Measurements from ENCODE around the gene BMP2. TPM values are rescaled to one million over a fixed set of nuclear protein-coding genes. Genes with fewer than 3 reads are reported as not detected.

BMP2 gene
- 10 to 100 TPM in 1 of 6 donors, 1 to 10 TPM in 5; 4.0 to 12.6 (median 6.5) TPM for total RNA-seq
- polyA plus RNA-seq = 1 to 10 TPM; 3.1 to 4.3 TPM

- ATAC-seq (peak; percentile 68 to 77 (median 68)), DNase-seq (peak; percentile 43 to 86 (median 67)), FAIRE-seq (no peak)
- 0% methylated on average over 57 to 112 of the region's 112 CpGs for WGBS, 2 donors
- Histone ChIP-seq H3K9me3 (no peaks in the 10 kb centered on the region), H3K4me1 (peaks cover 0 to 15% (median 0%) of the 10 kb centered on the region in 3 donors), H3K27ac (peak within 1 kb of the TSS; percentile 27 to 85 (median 67)), H3K36me3 (no peaks in the 10 kb centered on the region), H3K4me3 (peak within 1 kb of the TSS; percentile 64 to 81 (median 74)), H3K27me3 (no peaks in the 10 kb centered on the region)
- intact Hi-C loops (cut with DNase I) = loop anchor here in 1 of 3 donors (10.0 kb wide), 2 partner anchors 133 to 603 kb away; no protein-coding TSS in a partner anchor
- no peak for TF ChIP-seq CTCF (IDR thresholded peaks at IDR 0.05)
These were observed at the start of gene BMP2 for GRCh38 chr20:6767536-6768227. BMP2 (plus strand) TSS chr20:6767686; CDS start chr20:6770127, 2,441 bp downstream.

GRCh38 chr20:6718662-6719368 lies 48.7 kb upstream of the BMP2 start:
- no peak for TF ChIP-seq CTCF (IDR thresholded peaks at IDR 0.05)

GRCh38 chr20:6719369-6719721 lies 48.1 kb upstream of the BMP2 start:
- H3K9me3 ChIP-seq = no peaks in the 10 kb centered on the region
- no peaks in the 10 kb centered on the region for H3K4me1 ChIP-seq
- WGBS, 2 donors = 79 to 81% methylated on average over 4 of the region's 4 CpGs
- no peak for FAIRE-seq
- H3K4me3 ChIP-seq = no peak overlapping the region
- peak in 2 of 4 donors; percentile 9 to 15 for ATAC-seq
- H3K27ac ChIP-seq = no peak overlapping the region
- H3K36me3 ChIP-seq = no peaks in the 10 kb centered on the region
- H3K27me3 ChIP-seq = no peaks in the 10 kb centered on the region
- no peak for TF ChIP-seq CTCF (IDR thresholded peaks at IDR 0.05)
- intact Hi-C loops (cut with DNase I) = no loop called here
- no peak for DNase-seq

More at GRCh38 chr20:6718662-6719368, 48.7 kb upstream of the BMP2 start:
- ATAC-seq (peak in 2 of 4 donors; percentile 68 to 80), FAIRE-seq (no peak), DNase-seq (no peak)
- Histone ChIP-seq H3K9me3 (no peaks in the 10 kb centered on the region), H3K27ac (no peak overlapping the region), H3K4me3 (no peak overlapping the region), H3K4me1 (no peaks in the 10 kb centered on the region), H3K36me3 (no peaks in the 10 kb centered on the region), H3K27me3 (no peaks in the 10 kb centered on the region)
- 68 to 75% methylated on average over 7 of the region's 7 CpGs for WGBS, 2 donors
- intact Hi-C loops (cut with DNase I) = no loop called here

GRCh38 chr20:6726761-6727160 lies 40.7 kb upstream of the BMP2 start:
- FAIRE-seq = no peak
- no peak for DNase-seq
- H3K9me3 ChIP-seq = no peaks in the 10 kb centered on the region
- TF ChIP-seq CTCF (IDR thresholded peaks at IDR 0.05) = no peak
- no peak overlapping the region for H3K27ac ChIP-seq
- H3K4me3 ChIP-seq = no peak overlapping the region
- 45 to 56% methylated on average over 1 of the region's 1 CpG for WGBS, 2 donors
- no peaks in the 10 kb centered on the region for H3K4me1 ChIP-seq
- H3K36me3 ChIP-seq = no peaks in the 10 kb centered on the region
- no peaks in the 10 kb centered on the region for H3K27me3 ChIP-seq
- intact Hi-C loops (cut with DNase I) = no loop called here
- ATAC-seq = no peak

All from pancreas (tissue), 10 donors.